H1 (cell line): ENCODE results near the gene PNLDC1.

Source experiments
- BCL11A ChIP-seq, 2 experiments: IDR thresholded peaks; one replicate each; pipeline ENCODE4 v1.6.1; 2011; ENCODE audit warnings: low read depth in 2 of 2, low read length in 2 of 2, mild to moderate bottlenecking in 2 of 2
- CTCF ChIP-seq, 3 experiments: IDR thresholded peaks; 1 replicate in 2 of 3; 2 replicates in 1 of 3; pipeline versions ENCODE4 v1.5.1 to v1.6.1; 2011; ENCODE audit warnings: low read length in 3 of 3, mild to moderate bottlenecking in 3 of 3, inconsistent platforms in 2 of 3, low read depth in 1 of 3, moderate library complexity in 1 of 3; ENCODE audit not compliant: insufficient read depth in 1 of 3; ENCODE audit errors: control extremely low read depth in 1 of 3
- POLR2A ChIP-seq, 2 experiments: IDR thresholded peaks; 1 replicate in 1 of 2; 2 replicates in 1 of 2; pipeline ENCODE4 v1.6.1; 2011; ENCODE audit warnings: low read depth in 2 of 2, low read length in 2 of 2, mild to moderate bottlenecking in 2 of 2; ENCODE audit errors: control extremely low read depth in 1 of 2
- RAD21 ChIP-seq, 2 experiments: IDR thresholded peaks in 1 of 2; conservative IDR thresholded peaks in 1 of 2; 2 replicates each; pipeline ENCODE4 v1.6.1; 2011; ENCODE audit warnings: low read depth in 2 of 2, low read length in 2 of 2, improper control_type of control experiment in 1 of 2, inconsistent platforms in 1 of 2, mild to moderate bottlenecking in 1 of 2, moderate library complexity in 1 of 2
- TAF1 ChIP-seq: IDR thresholded peaks from 2 replicates; pipeline ENCODE4 v1.6.1; 2011; ENCODE audit warnings: mild to moderate bottlenecking, low read depth, low read length

- no peak for TF ChIP-seq POLR2A (IDR thresholded peaks at IDR 0.05; ENCODE audit: control extremely low read depth in 1 of 2, low read depth in 2 of 2, low read length in 2 of 2)
- no peak for TF ChIP-seq RAD21 (IDR thresholded peaks at IDR 0.05 in 1 of 2, conservative IDR thresholded peaks at IDR 0.05 in 1 of 2; ENCODE audit: low read depth in 2 of 2, low read length in 2 of 2)
- no peak for TF ChIP-seq BCL11A (IDR thresholded peaks at IDR 0.05; ENCODE audit: low read depth in 2 of 2, low read length in 2 of 2)
- TF ChIP-seq CTCF (IDR thresholded peaks at IDR 0.05; ENCODE audit: control extremely low read depth in 1 of 3, insufficient read depth in 1 of 3, low read depth in 1 of 3, low read length in 3 of 3), result no peak
- TF ChIP-seq TAF1, result no peak
Measured at GRCh38 chr6:159862103-159862502, 62.0 kb downstream of the PNLDC1 start.
